Measurements from ENCODE around the gene ERRFI1.
"Not testable (repeated sequence)": the region's sequence is repeated elsewhere in the genome, so short reads cannot be mapped to it uniquely, and the experiment has no call there.

ERRFI1 gene

DNA sequence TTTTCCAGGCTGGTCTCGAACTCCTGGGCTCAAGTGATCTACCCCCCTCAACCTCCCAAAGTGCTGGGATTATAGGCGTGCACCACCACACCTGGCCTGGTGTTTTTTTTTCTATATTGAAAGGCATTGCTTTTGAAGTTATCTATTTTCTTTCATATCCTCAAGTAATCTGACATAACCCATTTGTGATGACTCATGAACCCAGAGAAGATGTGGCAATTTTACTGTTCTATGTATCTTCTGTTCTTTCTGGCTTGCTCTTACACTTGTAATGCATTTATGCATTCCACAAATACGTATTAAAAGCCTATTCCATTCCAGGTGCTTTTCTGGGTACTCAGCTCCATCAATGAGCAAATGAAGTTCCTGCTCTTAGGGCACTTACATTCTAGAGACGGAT lies 29.9 kb upstream of the ERRFI1 start:
- Mint-ChIP-seq H3K9me3 (no peaks in the 10 kb centered on the region), H3K4me1 (ENCODE audit: low read depth) (peaks cover 2% of the 10 kb centered on the region), H3K36me3 (ENCODE audit: low read depth) (no peaks in the 10 kb centered on the region), H3K27me3 (ENCODE audit: low read depth) (no peaks in the 10 kb centered on the region), H3K27ac (no peak overlapping the region), H3K4me3 (no peak overlapping the region)
- DNase-seq (ENCODE audit: low spot score), result no peak

DNA sequence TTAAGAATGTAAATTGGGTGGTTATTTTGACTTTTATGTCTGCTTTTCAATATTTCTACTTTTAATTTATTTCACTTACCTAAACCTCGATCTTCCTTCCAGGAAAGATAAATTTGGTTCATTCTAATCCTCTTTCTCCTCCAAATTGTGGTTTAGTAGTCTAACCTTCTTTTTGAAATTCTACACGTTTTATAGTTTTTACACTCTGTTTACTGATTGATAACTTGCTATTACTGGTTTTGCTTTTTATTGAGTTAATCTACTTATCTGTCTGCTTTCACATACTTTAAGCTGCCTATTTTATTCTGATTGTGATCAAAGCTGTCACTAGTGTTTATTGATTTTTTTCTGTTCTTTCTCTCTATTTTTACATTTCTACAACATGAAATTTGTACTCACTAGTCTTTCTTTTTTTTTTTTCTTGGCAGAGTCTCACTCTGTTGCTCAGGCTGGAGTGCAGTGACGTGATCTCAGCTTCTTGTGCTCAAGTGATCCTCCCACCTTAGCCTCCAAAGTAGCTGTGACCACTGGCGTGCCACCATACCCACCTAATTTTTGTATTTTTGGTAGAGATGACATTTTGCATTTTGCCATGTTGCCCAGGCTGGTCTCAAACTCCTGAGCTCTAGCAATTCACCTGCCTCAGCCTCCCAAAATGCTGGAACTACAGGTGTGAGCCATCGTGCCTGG lies 27.9 kb upstream of the ERRFI1 start:
- no peak for DNase-seq (ENCODE audit: low spot score)
- H3K4me1 Mint-ChIP-seq (ENCODE audit: low read depth), result peaks cover 7% of the 10 kb centered on the region
- H3K4me3 Mint-ChIP-seq, result no peak overlapping the region
- H3K9me3 Mint-ChIP-seq, result no peaks in the 10 kb centered on the region
- H3K27ac Mint-ChIP-seq, result no peak overlapping the region
- H3K27me3 Mint-ChIP-seq (ENCODE audit: low read depth), result no peaks in the 10 kb centered on the region
- no peaks in the 10 kb centered on the region for H3K36me3 Mint-ChIP-seq (ENCODE audit: low read depth)

DNA sequence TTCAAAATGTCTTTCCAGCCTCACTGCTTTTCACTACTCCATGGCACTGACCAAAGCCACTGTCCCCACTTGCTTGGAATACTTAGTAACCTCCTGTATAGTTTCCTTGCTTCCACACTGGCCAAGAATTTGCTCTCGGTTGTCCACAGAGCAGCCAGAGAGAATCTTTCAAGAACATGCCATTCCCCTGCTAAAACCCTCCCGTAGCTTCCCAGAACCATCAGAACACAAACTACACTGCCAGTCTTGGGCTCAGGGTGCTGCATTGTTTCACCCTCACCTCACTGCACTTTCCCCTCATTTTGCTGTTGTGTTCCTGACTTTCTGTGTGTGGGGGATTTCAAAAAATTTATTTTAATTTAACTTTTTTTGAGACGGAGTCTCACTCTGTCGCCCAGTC lies 25.5 kb upstream of the ERRFI1 start:
- Mint-ChIP-seq H3K27ac (no peak overlapping the region), H3K9me3 (no peaks in the 10 kb centered on the region), H3K27me3 (ENCODE audit: low read depth) (no peaks in the 10 kb centered on the region), H3K4me3 (no peak overlapping the region), H3K4me1 (ENCODE audit: low read depth) (peaks cover 14% of the 10 kb centered on the region), H3K36me3 (ENCODE audit: low read depth) (no peaks in the 10 kb centered on the region)
- DNase-seq (ENCODE audit: low spot score), result no peak

DNA sequence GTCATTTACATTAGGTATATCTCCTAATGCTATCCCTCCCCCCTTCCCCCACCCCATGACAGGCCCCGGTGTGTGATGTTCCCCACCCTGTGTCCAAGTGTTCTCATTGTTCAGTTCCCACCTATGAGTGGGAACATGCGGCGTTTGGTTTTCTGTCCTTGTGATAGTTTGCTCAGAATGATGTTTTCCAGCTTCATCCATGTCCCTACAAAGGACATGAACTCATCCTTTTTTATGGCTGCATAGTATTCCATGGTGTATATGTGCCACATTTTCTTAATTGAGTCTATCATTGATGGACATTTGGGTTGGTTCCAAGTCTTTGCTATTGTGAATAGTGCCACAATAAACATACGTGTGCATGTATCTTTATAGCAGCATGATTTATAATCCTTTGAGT lies 23.1 kb upstream of the ERRFI1 start:
- H3K9me3 Mint-ChIP-seq; H3K4me3 Mint-ChIP-seq; H3K27ac Mint-ChIP-seq; DNase-seq (ENCODE audit: low spot score); H3K27me3 Mint-ChIP-seq (ENCODE audit: low read depth); H3K36me3 Mint-ChIP-seq (ENCODE audit: low read depth): not testable (repeated sequence)
- peaks cover 14% of the 10 kb centered on the region for H3K4me1 Mint-ChIP-seq (ENCODE audit: low read depth)

DNA sequence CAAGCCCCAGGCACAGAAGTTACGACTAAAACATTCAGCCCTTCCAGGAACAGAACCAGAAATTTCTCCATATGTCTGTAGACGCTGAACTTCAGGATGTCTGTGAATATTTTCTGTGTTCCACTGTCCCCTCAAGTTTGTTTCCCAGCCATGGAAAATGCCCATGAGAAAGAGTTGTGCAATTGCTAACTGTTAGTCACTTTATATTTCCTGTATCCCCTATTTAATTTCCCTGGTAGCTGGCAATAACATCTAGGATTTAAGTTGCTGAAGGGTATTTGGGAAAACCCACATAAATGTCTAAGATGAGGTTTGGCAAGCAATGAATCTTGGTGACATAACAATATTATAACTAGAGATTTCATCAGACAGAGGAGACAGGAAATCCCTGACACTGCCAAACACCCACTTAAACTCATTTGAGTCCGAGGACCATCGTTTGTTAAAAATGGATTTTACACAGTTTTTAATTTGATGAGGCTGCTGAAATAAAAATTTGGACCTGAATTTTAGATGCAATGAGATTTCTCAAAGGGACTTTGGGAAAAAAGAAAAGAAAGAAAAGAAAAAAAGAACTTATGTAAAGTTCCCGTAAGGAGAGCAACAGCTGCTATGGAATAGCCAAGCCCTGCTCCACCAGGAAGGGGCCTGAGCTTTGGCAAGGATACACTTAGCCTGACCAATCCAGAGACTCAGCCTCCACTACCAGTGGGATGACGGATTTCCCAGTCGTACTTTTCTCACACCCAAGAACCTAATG lies 21.8 kb upstream of the ERRFI1 start:
- peaks cover 12% of the 10 kb centered on the region for H3K4me1 Mint-ChIP-seq (ENCODE audit: low read depth)
- no peaks in the 10 kb centered on the region for H3K36me3 Mint-ChIP-seq (ENCODE audit: low read depth)
- H3K27ac Mint-ChIP-seq, result no peak overlapping the region
- no peak overlapping the region for H3K4me3 Mint-ChIP-seq
- H3K9me3 Mint-ChIP-seq, result peaks cover 4% of the 10 kb centered on the region
- H3K27me3 Mint-ChIP-seq (ENCODE audit: low read depth), result no peaks in the 10 kb centered on the region
- DNase-seq (ENCODE audit: low spot score), result no peak

DNA sequence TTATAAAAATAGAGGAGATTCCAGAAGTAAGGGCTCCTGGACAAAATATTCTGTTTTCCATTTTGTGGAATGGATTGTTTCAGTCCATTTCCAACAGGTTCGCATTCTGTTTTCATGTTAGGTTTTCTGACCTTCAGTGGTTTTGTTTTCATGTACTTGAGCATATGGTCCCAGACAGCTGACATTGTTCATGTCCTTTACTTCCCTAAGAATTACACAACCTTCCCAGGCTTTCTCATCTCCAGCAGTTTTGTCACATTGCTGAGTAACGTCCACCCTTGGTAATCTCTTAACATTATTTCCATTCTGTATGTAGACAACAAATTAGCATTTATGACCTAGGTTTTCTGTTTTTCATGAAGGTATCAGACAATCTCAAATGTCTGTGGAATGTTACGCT lies 21.0 kb upstream of the ERRFI1 start:
- Mint-ChIP-seq H3K27ac (no peak overlapping the region), H3K4me1 (ENCODE audit: low read depth) (peaks cover 12% of the 10 kb centered on the region), H3K36me3 (ENCODE audit: low read depth) (no peaks in the 10 kb centered on the region), H3K9me3 (peaks cover 7% of the 10 kb centered on the region), H3K4me3 (no peak overlapping the region), H3K27me3 (ENCODE audit: low read depth) (no peaks in the 10 kb centered on the region)
- no peak for DNase-seq (ENCODE audit: low spot score)

DNA sequence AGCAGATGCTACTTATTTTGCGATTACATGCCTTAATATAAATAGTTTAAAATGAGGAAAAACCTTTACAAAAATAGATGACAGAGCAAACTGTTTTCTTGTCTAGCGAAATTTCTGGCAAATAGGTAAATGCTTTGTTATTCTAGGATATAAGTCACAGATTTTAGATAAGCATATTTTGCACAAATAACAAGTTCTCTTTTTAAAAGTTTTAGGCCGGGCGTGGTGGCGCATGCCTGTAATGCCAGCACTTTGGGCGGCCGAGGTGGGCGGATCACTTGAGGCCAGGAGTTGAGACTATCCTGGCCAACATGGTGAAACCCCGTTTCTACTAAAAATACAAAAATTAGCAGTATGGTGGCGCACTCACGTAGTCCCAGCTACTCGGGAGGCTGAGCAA lies 20.3 kb upstream of the ERRFI1 start:
- Mint-ChIP-seq H3K9me3 (peaks cover 10% of the 10 kb centered on the region), H3K27ac (no peak overlapping the region), H3K4me3 (no peak overlapping the region), H3K36me3 (ENCODE audit: low read depth) (no peaks in the 10 kb centered on the region), H3K27me3 (ENCODE audit: low read depth) (no peaks in the 10 kb centered on the region), H3K4me1 (ENCODE audit: low read depth) (peaks cover 12% of the 10 kb centered on the region)
- no peak for DNase-seq (ENCODE audit: low spot score)

DNA sequence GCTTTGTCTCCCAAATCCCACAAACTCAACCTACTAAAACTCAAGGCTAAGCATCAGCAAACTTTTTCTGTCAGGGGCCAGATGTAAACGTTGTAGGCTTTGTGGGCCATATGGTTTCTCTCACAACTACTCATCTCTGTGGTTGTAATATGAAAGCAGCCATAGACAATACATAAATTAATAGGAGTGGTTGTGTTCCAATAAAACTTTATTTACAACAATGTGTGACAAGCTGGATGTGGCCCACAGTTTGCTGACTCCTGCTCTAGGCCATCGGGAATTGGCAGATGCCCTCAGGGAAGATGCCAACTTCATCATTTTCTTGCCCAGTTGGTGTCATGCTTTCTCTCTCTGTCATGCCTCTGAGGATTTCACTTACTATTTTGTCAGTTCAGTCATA lies 17.5 kb upstream of the ERRFI1 start:
- H3K27me3 Mint-ChIP-seq (ENCODE audit: low read depth), result no peaks in the 10 kb centered on the region
- H3K36me3 Mint-ChIP-seq (ENCODE audit: low read depth), result no peaks in the 10 kb centered on the region
- DNase-seq (ENCODE audit: low spot score), result no peak
- no peak overlapping the region for H3K27ac Mint-ChIP-seq
- peaks cover 10% of the 10 kb centered on the region for H3K9me3 Mint-ChIP-seq
- H3K4me3 Mint-ChIP-seq, result no peak overlapping the region
- H3K4me1 Mint-ChIP-seq (ENCODE audit: low read depth), result peaks cover 7% of the 10 kb centered on the region

DNA sequence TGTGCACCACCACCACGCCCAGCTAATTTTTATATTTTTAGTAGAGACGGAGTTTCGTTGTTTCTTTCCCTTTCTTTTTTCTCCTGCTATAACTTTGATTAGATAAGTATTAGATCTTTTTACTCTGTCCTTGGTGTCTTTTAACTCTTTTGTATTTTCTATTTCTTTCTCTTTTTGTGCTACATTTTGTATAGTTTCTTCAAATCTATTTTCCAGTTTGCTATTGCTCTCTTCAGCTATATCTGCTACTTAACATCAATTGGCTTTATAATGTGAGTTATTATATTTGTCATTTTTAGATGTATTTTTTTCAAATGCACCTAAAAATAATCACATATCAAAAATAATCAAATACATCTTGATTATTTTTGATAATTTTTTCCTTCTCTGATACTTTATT lies 16.0 kb upstream of the ERRFI1 start:
- peaks cover 2% of the 10 kb centered on the region for H3K4me1 Mint-ChIP-seq (ENCODE audit: low read depth)
- no peaks in the 10 kb centered on the region for H3K36me3 Mint-ChIP-seq (ENCODE audit: low read depth)
- no peak for DNase-seq (ENCODE audit: low spot score)
- H3K9me3 Mint-ChIP-seq, result peaks cover 10% of the 10 kb centered on the region
- no peak overlapping the region for H3K4me3 Mint-ChIP-seq
- no peaks in the 10 kb centered on the region for H3K27me3 Mint-ChIP-seq (ENCODE audit: low read depth)
- no peak overlapping the region for H3K27ac Mint-ChIP-seq

DNA sequence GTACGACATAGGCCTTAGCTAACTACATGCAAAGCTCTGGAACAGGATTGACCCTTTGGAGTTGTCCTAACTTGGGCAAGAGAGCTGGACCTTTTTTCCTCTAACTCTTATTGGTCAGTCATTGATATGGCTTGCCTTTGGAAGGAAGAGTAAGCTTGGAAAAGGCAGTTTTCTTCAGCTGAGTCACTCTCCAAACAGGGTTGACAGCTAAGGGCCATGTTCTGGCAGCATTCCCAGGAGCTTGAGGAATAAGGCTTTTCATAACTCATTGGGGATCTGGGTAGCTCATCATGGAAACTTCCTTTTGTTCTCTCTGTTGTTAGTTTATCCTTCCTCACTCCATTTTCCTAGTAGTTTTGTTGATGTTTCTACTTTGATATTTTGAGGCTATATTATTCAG lies 14.5 kb upstream of the ERRFI1 start:
- Mint-ChIP-seq H3K27me3 (ENCODE audit: low read depth) (peaks cover 2% of the 10 kb centered on the region), H3K9me3 (peaks cover 10% of the 10 kb centered on the region), H3K36me3 (ENCODE audit: low read depth) (no peaks in the 10 kb centered on the region), H3K4me3 (no peak overlapping the region), H3K27ac (no peak overlapping the region), H3K4me1 (ENCODE audit: low read depth) (no peaks in the 10 kb centered on the region)
- DNase-seq (ENCODE audit: low spot score), result no peak

DNA sequence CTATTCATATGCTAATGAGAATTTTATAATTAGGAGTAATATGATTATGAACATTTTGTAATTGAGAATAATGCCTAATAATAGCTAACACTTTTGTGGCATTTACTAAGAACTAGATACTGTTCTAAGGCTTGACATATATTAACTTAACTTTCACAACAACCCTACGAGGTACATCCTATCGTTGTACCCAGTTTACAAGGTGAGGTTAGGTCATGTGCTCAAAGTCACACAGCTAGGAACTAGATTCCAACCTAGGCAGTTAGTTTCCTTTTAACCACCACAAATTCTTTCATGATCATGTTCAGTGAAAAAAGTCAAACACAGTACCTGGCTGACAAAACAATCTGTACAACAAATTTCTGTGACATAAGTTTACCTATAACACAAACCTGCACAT lies 13.0 kb upstream of the ERRFI1 start:
- no peak for DNase-seq (ENCODE audit: low spot score)
- H3K4me1 Mint-ChIP-seq (ENCODE audit: low read depth), result no peaks in the 10 kb centered on the region
- H3K4me3 Mint-ChIP-seq, result no peak overlapping the region
- H3K36me3 Mint-ChIP-seq (ENCODE audit: low read depth), result no peaks in the 10 kb centered on the region
- H3K9me3 Mint-ChIP-seq, result peaks cover 10% of the 10 kb centered on the region
- no peak overlapping the region for H3K27ac Mint-ChIP-seq
- H3K27me3 Mint-ChIP-seq (ENCODE audit: low read depth), result peaks cover 2% of the 10 kb centered on the region

DNA sequence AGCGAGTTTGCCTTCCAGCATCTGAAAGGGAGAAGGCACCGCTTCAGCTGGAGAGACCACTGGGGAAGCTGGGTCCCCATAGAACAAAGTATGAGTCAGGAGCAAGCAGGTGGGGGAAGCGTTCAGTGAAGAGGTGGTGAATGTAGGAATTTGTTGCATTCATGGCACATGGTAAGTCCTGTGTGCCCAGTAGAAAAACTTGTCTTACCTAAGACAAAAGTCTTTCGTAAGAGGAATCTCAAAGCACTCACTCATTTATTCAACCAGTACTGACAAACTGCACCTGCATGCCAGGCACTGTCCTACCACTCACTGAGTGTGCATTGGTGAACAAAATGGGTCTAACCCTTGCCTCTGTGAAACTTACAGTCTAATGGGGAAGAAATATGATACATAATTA lies 9.2 kb upstream of the ERRFI1 start:
- no peak overlapping the region for H3K27ac Mint-ChIP-seq
- no peaks in the 10 kb centered on the region for H3K36me3 Mint-ChIP-seq (ENCODE audit: low read depth)
- no peak overlapping the region for H3K4me3 Mint-ChIP-seq
- DNase-seq (ENCODE audit: low spot score), result no peak
- peaks cover 2% of the 10 kb centered on the region for H3K27me3 Mint-ChIP-seq (ENCODE audit: low read depth)
- H3K9me3 Mint-ChIP-seq, result no peaks in the 10 kb centered on the region
- no peaks in the 10 kb centered on the region for H3K4me1 Mint-ChIP-seq (ENCODE audit: low read depth)

DNA sequence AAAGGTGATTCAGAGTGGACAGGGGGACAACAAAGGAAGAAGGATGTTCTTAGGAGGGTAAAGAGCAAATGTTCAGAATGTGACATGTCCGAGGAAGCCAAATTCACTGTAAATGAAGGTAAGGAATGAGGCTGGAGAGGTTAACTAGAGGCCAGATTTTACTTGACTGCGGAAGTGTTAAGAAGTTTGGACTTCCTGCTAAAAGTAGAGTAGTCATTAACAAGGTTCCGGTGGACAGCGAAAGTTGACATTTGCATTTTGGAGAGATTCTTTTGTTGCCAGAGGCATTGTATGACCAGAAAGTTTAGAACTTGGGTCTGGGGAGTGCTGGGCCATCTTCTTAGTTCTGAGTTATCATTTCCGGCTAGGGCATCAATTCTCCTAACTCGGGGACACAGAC lies 7.2 kb upstream of the ERRFI1 start:
- no peaks in the 10 kb centered on the region for H3K4me1 Mint-ChIP-seq (ENCODE audit: low read depth)
- H3K27ac Mint-ChIP-seq, result no peak overlapping the region
- no peaks in the 10 kb centered on the region for H3K36me3 Mint-ChIP-seq (ENCODE audit: low read depth)
- DNase-seq (ENCODE audit: low spot score), result no peak
- peaks cover 8% of the 10 kb centered on the region for H3K27me3 Mint-ChIP-seq (ENCODE audit: low read depth)
- H3K9me3 Mint-ChIP-seq, result no peaks in the 10 kb centered on the region
- H3K4me3 Mint-ChIP-seq, result no peak overlapping the region

DNA sequence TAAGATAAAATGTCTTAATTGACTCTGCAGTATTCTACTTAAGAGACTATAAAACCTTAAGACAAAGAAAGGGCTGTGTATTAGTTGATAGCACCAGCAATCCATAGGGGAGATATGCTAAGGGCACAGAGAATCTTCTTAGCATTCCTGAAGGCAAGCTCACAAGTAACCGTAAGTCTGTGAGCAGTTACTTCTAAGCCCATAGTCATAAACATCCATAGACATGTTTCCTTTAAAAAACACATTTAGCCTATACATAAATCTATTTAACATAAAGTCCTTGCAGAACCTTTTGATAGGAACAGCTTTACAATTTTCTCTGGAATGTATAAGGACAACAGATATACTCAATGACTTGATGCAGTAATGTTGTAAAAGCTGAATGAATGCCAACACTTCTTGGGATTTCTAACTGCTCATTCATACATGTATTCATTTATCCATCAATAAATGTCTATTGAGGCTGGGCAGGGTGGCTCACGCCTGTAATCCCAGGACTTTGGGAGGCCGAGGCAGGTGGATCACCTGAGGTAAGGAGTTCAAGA lies 6.3 kb upstream of the ERRFI1 start:
- no peak for DNase-seq (ENCODE audit: low spot score)
- Mint-ChIP-seq H3K9me3 (no peaks in the 10 kb centered on the region), H3K36me3 (ENCODE audit: low read depth) (no peaks in the 10 kb centered on the region), H3K27me3 (ENCODE audit: low read depth) (peaks cover 16% of the 10 kb centered on the region), H3K4me1 (ENCODE audit: low read depth) (no peaks in the 10 kb centered on the region), H3K27ac (no peak overlapping the region), H3K4me3 (no peak overlapping the region)
